MM.1S (cell line): ENCODE measurements around the gene NUAK2.

ENCODE experiments used
- EZH2 ChIP-seq: fragments of 300-600 bp; sonication (generic); optimal IDR thresholded peaks from 2 replicates; pipeline ENCODE3; 2017; ENCODE audit warnings: low read depth, mild to moderate bottlenecking, antibody characterized with exemption, low read length, mixed read lengths
- EZH2phosphoT487 ChIP-seq: fragments of 300-600 bp; sonication (generic); IDR thresholded peaks from 2 replicates; pipeline ENCODE4 v1.6.1; 2018; ENCODE audit warnings: antibody characterized with exemption, low read length
- TF ChIP-seq, protein P1 (sequence below): fragments of 300-600 bp; sonication (generic); IDR thresholded peaks from 2 replicates; pipeline ENCODE4 v1.5.1; 2016; ENCODE audit warnings: antibody characterized with exemption, low read length, mixed read lengths

DNA sequence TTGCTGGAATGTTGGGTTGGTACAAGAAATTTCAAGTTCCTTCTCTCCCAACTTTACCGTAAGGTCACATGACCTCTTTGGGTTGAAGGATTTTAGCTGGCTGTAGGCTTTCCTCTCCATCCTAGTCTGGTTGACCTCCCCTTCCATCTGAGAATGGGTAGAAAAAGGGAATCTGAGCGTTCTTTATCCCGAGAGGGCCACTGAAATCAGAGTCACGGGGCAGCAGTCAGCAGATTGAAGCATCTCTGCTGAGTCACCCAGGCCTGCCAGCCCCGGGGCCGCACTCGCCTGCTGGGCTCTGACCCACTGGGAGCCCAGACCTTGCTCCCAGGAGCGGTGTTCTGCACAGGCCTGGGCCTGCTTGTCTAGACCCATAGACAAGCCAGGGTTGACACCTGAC is 62.8 kb downstream of the NUAK2 start:
- TF ChIP-seq, protein P1, sequence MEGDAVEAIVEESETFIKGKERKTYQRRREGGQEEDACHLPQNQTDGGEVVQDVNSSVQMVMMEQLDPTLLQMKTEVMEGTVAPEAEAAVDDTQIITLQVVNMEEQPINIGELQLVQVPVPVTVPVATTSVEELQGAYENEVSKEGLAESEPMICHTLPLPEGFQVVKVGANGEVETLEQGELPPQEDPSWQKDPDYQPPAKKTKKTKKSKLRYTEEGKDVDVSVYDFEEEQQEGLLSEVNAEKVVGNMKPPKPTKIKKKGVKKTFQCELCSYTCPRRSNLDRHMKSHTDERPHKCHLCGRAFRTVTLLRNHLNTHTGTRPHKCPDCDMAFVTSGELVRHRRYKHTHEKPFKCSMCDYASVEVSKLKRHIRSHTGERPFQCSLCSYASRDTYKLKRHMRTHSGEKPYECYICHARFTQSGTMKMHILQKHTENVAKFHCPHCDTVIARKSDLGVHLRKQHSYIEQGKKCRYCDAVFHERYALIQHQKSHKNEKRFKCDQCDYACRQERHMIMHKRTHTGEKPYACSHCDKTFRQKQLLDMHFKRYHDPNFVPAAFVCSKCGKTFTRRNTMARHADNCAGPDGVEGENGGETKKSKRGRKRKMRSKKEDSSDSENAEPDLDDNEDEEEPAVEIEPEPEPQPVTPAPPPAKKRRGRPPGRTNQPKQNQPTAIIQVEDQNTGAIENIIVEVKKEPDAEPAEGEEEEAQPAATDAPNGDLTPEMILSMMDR, result no peak
- no peak for TF ChIP-seq EZH2
- no peak for TF ChIP-seq EZH2phosphoT487
